Dedifferentiated amniotic fluid mesenchymal stem cell (primary cell): ENCODE results near the gene RBM33.
"Not testable (repeated sequence)": the region's sequence is repeated elsewhere in the genome, so short reads cannot be mapped to it uniquely, and the experiment has no call there.

ENCODE experiments used
- DNase-seq: peaks from one replicate; pipeline ENCODE4 v3.0.0-alpha.2; 2016; ENCODE audit errors: extremely low spot score

Gene RBM33

GRCh38 chr7:155644178-155644970 lies at the start of gene RBM33:
Gene RBM33, plus strand, starts transcription at chr7:155644661. Its CDS starts 216 bp downstream, at chr7:155644877.
- DNase-seq = peak; percentile 50

- DNase-seq = no peak
These were observed 49.5 kb upstream of the RBM33 start for GRCh38 chr7:155594961-155595366.

- DNase-seq = no peak
These were observed 46.7 kb upstream of the RBM33 start for GRCh38 chr7:155597753-155598140.

GRCh38 chr7:155598810-155599210 lies 45.7 kb upstream of the RBM33 start:
- peak; percentile 75 for DNase-seq

GRCh38 chr7:155602156-155602555 lies 42.3 kb upstream of the RBM33 start:
- no peak for DNase-seq

- DNase-seq = no peak
These were observed 41.7 kb upstream of the RBM33 start for GRCh38 chr7:155602750-155603149.

- no peak for DNase-seq
These were observed 41.1 kb upstream of the RBM33 start for GRCh38 chr7:155603205-155603857.

GRCh38 chr7:155603858-155604503 lies 40.5 kb upstream of the RBM33 start:
- DNase-seq = no peak

- DNase-seq = no peak
These were observed 39.9 kb upstream of the RBM33 start for GRCh38 chr7:155604504-155604997.

- DNase-seq = no peak
These were observed 35.3 kb upstream of the RBM33 start for GRCh38 chr7:155609185-155609584.

- DNase-seq = no peak
These were observed 33.7 kb upstream of the RBM33 start for GRCh38 chr7:155610633-155611193.

- DNase-seq = no peak
These were observed 32.5 kb upstream of the RBM33 start for GRCh38 chr7:155611808-155612447.

- no peak for DNase-seq
These were observed 31.8 kb upstream of the RBM33 start for GRCh38 chr7:155612658-155613057.

- not testable (repeated sequence) for DNase-seq
These were observed 29.4 kb upstream of the RBM33 start for GRCh38 chr7:155615085-155615484.

GRCh38 chr7:155618708-155619633 lies 25.5 kb upstream of the RBM33 start:
- DNase-seq = no peak

- no peak for DNase-seq
These were observed 24.7 kb upstream of the RBM33 start for GRCh38 chr7:155619634-155620271.

- no peak for DNase-seq
These were observed 24.0 kb upstream of the RBM33 start for GRCh38 chr7:155620497-155620896.

- DNase-seq = no peak
These were observed 23.0 kb upstream of the RBM33 start for GRCh38 chr7:155621418-155621980.

- no peak for DNase-seq
These were observed 20.0 kb upstream of the RBM33 start for GRCh38 chr7:155624412-155624811.

GRCh38 chr7:155625557-155625956 lies 18.9 kb upstream of the RBM33 start:
- DNase-seq = no peak
